Pancreas (tissue), 10 donors: ENCODE measurements around the gene SCMH1. TPM values are rescaled to one million over a fixed set of nuclear protein-coding genes. Genes with fewer than 3 reads are reported as not detected.
"Not testable (repeated sequence)": the region's sequence is repeated elsewhere in the genome, so short reads cannot be mapped to it uniquely, and the experiment has no call there.

Experiments used
- ATAC-seq, 4 donors: fragments of 200-7000 bp; cut with Tn5 transposase; one replicate each; pipeline versions ENCODE4 v1.8.0 to v1.9.1; 2020; ENCODE audit warnings: mild to moderate bottlenecking in 4 of 4, moderate library complexity in 4 of 4
- DNase-seq, 6 donors: peaks; one replicate each; pipeline ENCODE4 v3.0.0-alpha.2; 2020
- FAIRE-seq: peaks from 2 replicates; lab custom pipeline; 2012; peaks lifted over from hg19 to GRCh38; lab: Jason Lieb, UNC
- H3K27ac ChIP-seq, 4 donors: fragments of 200-600 bp; sonication (generic); 1 replicate in 3 of 4; 2 replicates in 1 of 4; pipeline versions ENCODE4 v1.5.0 to v1.8.0; 2020
- H3K27me3 ChIP-seq, 4 donors: fragments of 200-600 bp; one replicate each; pipeline ENCODE4 v1.8.0; 2021
- H3K36me3 ChIP-seq, 3 donors: fragments of 200-600 bp; sonication (generic) in 1 of 3; one replicate each; pipeline versions ENCODE4 v1.5.0 to v1.8.0; 2020 to 2021
- H3K4me1 ChIP-seq, 3 donors: fragments of 200-600 bp; one replicate each; pipeline ENCODE4 v1.8.0; 2021
- H3K4me3 ChIP-seq, 4 donors: fragments of 200-600 bp; sonication (generic) in 2 of 4; one replicate each; pipeline versions ENCODE4 v1.5.0 to v1.8.0; 2020 to 2021
- H3K9me3 ChIP-seq, 4 donors: fragments of 200-600 bp; one replicate each; pipeline ENCODE4 v1.8.0; 2021
- WGBS, 2 donors: extraction: QIAGEN DNeasy Blood & Tissue Kit; methylation state at CpG; one replicate each; pipeline ENCODE4 v1.1.7; 2013; 5-methylcytosine and 5-hydroxymethylcytosine counted together
- intact Hi-C, 3 donors: fragments of 100-400 bp; cut with DNase I; formaldehyde crosslinking; loops; one replicate each; pipeline versions ENCODE4 v1.11.1 to v1.14.2; 2022
- polyA plus RNA-seq, 2 donors: library from polyadenylated mRNA; stranded (reverse); fragments of 200-250 nt; gene quantifications; one replicate each; pipeline ENCODE4 v1.2.3, GENCODE V29; 2013
- total RNA-seq, 6 donors: library from RNA; stranded (reverse); fragmentation: NEBNext Ultra II Directional in 4 of 6; extraction: Animal tissue kit (Norgen Biotek cat#: 25700) in 4 of 6; gene quantifications; one replicate each; pipeline versions ENCODE4 v1.2.1 to v1.2.4, GENCODE V29; 2021 to 2023
- TF ChIP-seq, protein P1 (sequence below), 4 donors: fragments of 200-600 bp; sonication (generic) in 3 of 4; IDR thresholded peaks; one replicate each; pipeline versions ENCODE4 v1.5.0 to v1.8.0; 2021; ENCODE audit warnings: antibody characterized with exemption in 4 of 4
- donor health status: healthy with polysubstance abuse.
- donor health status: DM: no; HTN: no; CAD: no; lungs with moderate emphysema.
- donor health status: DM: no; HTN: no; CAD: no.
- donor health status: control.
- donor health status: control.
- donor health status: Bipolar disorder and iron deficiency.
- donor health status: DM: yes; HTN: yes; CAD: no.
- donor health status: DM: no; HTN: no; CAD: no.
- donor health status: DM: no; HTN: no; CAD: no.
- donor health status: DM: yes; HTN: yes; CAD: no.

Gene SCMH1
- total and polyA plus RNA-seq, 8 donors: 24.5 to 41.9 (median 29.9) TPM

DNA sequence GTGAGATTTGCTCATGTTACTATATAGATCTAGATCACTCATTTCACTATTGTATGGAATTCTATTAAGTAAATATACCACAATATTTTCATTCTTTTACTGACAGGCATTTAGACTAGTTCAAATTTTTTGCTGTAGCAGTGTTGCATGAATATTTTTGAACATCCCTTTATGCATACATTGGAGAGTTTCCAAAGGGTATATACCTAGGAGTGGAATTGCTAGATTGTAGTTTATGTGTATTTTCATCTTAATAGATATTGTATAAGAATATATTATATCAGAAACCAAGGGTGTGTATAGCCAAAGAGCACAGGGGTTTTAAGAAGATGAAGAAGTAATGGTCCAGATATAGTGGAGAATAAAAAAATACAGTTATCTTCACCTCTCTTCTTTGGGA is 6.2 kb downstream of the SCMH1 start:
- Histone ChIP-seq H3K4me1 (peaks cover 39 to 51% (median 51%) of the 10 kb centered on the region in 3 donors), H3K36me3 (no peaks in the 10 kb centered on the region), H3K4me3 (no peak overlapping the region), H3K9me3 (no peaks in the 10 kb centered on the region), H3K27me3 (no peaks in the 10 kb centered on the region), H3K27ac (no peak overlapping the region)
- TF ChIP-seq, protein P1, sequence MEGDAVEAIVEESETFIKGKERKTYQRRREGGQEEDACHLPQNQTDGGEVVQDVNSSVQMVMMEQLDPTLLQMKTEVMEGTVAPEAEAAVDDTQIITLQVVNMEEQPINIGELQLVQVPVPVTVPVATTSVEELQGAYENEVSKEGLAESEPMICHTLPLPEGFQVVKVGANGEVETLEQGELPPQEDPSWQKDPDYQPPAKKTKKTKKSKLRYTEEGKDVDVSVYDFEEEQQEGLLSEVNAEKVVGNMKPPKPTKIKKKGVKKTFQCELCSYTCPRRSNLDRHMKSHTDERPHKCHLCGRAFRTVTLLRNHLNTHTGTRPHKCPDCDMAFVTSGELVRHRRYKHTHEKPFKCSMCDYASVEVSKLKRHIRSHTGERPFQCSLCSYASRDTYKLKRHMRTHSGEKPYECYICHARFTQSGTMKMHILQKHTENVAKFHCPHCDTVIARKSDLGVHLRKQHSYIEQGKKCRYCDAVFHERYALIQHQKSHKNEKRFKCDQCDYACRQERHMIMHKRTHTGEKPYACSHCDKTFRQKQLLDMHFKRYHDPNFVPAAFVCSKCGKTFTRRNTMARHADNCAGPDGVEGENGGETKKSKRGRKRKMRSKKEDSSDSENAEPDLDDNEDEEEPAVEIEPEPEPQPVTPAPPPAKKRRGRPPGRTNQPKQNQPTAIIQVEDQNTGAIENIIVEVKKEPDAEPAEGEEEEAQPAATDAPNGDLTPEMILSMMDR (IDR thresholded peaks at IDR 0.05): no peak
- intact Hi-C loops: no loop called here
- ATAC-seq: no peak
- FAIRE-seq: no peak
- no peak for DNase-seq

DNA sequence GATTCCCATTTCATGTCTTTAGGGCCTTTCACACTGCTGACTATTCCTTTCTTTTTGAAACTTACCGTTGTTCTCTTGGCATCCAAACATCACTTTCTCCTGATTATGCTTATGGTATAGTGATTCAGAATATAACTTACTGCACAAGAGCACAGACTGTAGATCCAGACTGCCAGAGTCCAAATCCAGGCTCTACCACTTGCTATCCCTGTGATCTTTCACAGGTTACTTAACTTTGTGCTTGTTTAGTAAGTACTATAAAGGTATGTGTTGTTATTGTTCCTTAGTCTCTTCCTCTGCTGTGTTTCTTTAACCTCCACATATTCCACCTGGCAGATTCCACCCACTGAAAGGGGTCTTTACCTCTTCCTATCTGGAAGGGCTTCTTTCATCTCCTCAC is 8.4 kb downstream of the SCMH1 start:
- Histone ChIP-seq H3K27ac (no peak overlapping the region), H3K4me1 (peaks cover 30 to 34% (median 31%) of the 10 kb centered on the region in 3 donors), H3K36me3 (no peaks in the 10 kb centered on the region), H3K27me3 (no peaks in the 10 kb centered on the region), H3K4me3 (no peak overlapping the region), H3K9me3 (no peaks in the 10 kb centered on the region)
- ATAC-seq (no peak), FAIRE-seq (no peak), DNase-seq (no peak)
- TF ChIP-seq, protein P1 (IDR thresholded peaks at IDR 0.05): no peak
- intact Hi-C loops: no loop called here
- WGBS, 2 donors: 54 to 59% methylated on average over 1 of the region's 1 CpG

DNA sequence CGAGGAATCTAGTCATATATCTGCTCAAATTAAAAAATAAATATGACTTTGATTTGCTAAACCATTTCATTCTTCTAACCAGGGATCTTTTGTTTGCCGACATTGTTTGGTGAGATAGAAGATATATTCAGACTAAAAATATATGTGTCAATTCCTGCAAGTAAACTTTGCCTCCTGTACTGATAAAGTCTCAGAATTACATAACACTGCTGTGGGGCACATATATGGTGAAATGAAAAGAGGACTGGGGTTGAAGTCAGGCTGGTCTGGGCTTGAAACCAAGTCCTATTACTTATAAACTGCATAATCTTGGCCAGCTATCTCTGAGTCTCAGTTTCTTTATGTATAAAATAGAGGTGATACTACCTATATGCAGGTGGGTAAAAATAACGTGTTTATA is 9.8 kb downstream of the SCMH1 start:
- FAIRE-seq (no peak), DNase-seq (no peak), ATAC-seq (peak in 3 of 4 donors; percentile 55 to 77 (median 75))
- peaks cover 17 to 22% (median 20%) of the 10 kb centered on the region in 3 donors for H3K4me1 ChIP-seq
- intact Hi-C loops: no loop called here
- H3K27me3 ChIP-seq: no peaks in the 10 kb centered on the region
- H3K27ac ChIP-seq: no peak overlapping the region
- H3K4me3 ChIP-seq: no peak overlapping the region
- TF ChIP-seq, protein P1 (IDR thresholded peaks at IDR 0.05): no peak
- H3K36me3 ChIP-seq: no peaks in the 10 kb centered on the region
- 30 to 39% methylated on average over 3 of the region's 3 CpGs for WGBS, 2 donors
- no peaks in the 10 kb centered on the region for H3K9me3 ChIP-seq

DNA sequence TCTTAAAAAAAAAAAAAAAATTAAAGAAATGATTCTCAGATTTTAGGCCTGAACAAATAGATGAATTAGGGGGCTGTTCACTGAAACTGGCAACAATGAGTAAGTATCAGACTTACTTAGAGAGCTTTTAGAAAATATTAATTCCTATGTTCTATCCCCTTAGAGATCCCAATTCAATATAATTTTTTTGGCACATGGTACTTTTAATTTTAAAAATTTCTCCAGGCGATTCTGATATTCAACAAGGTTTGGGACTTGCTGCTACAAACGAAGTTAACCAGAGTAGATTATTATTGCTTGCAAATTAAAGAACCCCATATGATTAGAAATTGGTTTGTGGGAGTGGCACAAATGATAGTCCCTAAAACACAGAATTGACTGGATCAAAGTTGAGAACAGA is 11.4 kb downstream of the SCMH1 start:
- no peak for FAIRE-seq
- TF ChIP-seq, protein P1 (IDR thresholded peaks at IDR 0.05): no peak
- ATAC-seq: no peak
- peaks cover 24 to 29% (median 24%) of the 10 kb centered on the region in 3 donors for H3K4me1 ChIP-seq
- WGBS, 2 donors: 93 to 95% methylated on average over 2 of the region's 2 CpGs
- no peak for DNase-seq
- H3K36me3 ChIP-seq: no peaks in the 10 kb centered on the region
- H3K4me3 ChIP-seq: no peak overlapping the region
- intact Hi-C loops: no loop called here
- H3K9me3 ChIP-seq: no peaks in the 10 kb centered on the region
- H3K27me3 ChIP-seq: no peaks in the 10 kb centered on the region
- no peak overlapping the region for H3K27ac ChIP-seq

DNA sequence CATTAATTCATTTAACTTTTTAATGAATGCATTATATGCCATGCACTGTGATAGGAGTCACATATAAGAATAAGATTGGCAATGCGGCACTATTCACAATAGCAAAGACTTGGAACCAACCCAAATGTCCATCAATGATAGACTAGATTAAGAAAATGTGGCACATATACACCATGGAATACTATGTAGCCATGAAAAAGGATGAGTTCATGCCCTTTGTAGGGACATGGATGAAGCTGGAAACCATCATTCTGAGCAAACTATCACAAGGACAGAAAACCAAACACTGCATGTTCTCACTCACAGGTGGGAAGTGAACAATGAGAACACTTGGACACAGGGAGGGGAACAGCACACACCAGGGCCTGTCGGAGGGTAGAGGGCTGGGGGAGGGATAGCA is 12.9 kb downstream of the SCMH1 start:
- not testable (repeated sequence) for H3K36me3 ChIP-seq, DNase-seq, ATAC-seq, H3K27me3 ChIP-seq, FAIRE-seq, H3K9me3 ChIP-seq, H3K27ac ChIP-seq, H3K4me3 ChIP-seq
- H3K4me1 ChIP-seq: peaks cover 31 to 34% (median 32%) of the 10 kb centered on the region in 3 donors
- intact Hi-C loops: loop anchor here in 1 of 3 donors (10.0 kb wide), 1 partner anchor 64 kb away; no protein-coding TSS in a partner anchor
- WGBS, 2 donors: 93 to 100% methylated on average over 2 of the region's 2 CpGs
